Measurements from ENCODE around the gene BACH1.

The BACH1 gene

DNA sequence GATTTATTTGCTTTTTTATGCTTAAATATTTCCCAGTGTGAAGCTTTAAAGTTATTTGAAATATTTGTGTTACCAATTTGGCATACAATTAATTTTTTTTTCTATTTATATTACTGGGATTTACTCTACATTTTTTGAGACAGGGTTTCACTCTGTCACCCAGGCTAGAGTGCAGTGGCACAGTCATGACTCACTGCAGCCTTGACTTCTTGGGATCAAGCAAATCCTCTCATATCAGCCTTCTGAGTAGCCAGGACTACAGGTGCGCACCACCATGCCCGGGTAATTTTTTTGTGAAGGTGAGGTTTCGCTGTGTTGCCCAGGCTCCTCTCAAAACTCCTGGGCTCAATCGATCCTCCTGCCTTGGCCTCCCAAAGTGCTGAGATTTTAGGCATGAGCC lies 39.5 kb downstream of the BACH1 start:
- TF ChIP-seq CTCF (IDR thresholded peaks at IDR 0.05), result no peak
- Histone ChIP-seq H3K27ac (no peak overlapping the region), H3K4me3 (ENCODE audit: low read depth in 1 of 2, low read length in 1 of 2) (no peak overlapping the region), H3K4me1 (ENCODE audit: control insufficient read depth in 1 of 2, insufficient read depth in 1 of 2, low read depth in 1 of 2, low read length in 1 of 2) (peaks cover 7 to 9% of the 10 kb centered on the region in 2 experiments), H3K27me3 (no peaks in the 10 kb centered on the region), H3K36me3 (peaks cover 62% of the 10 kb centered on the region), H3K9me3 (no peaks in the 10 kb centered on the region)

DNA sequence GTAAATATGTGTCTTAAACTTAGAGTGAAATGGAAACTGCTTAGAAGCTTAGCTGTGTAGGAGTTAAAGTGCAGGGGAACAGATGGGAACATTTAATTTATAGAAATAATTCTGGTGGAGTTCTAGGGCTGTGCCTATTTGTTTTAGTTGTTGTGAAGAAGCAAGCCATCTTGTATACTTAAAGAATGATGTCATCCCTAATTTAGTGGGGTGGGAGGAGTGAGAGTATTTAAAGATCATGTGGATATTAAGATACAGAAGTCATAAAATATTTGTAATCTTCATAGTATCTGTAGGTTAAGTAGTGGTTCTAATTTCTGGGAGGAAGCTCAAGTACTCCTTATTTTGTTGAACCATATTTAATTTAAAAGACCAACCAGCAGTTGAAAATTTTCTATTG lies 41.5 kb downstream of the BACH1 start:
- no peak for TF ChIP-seq CTCF (IDR thresholded peaks at IDR 0.05)
- Histone ChIP-seq H3K27me3 (no peaks in the 10 kb centered on the region), H3K9me3 (no peaks in the 10 kb centered on the region), H3K4me1 (ENCODE audit: control insufficient read depth in 1 of 2, insufficient read depth in 1 of 2, low read depth in 1 of 2, low read length in 1 of 2) (peaks cover 0 to 1% of the 10 kb centered on the region in 2 experiments), H3K4me3 (ENCODE audit: low read depth in 1 of 2, low read length in 1 of 2) (no peak overlapping the region), H3K27ac (no peak overlapping the region), H3K36me3 (peaks cover 63% of the 10 kb centered on the region)

GRCh38 chr21:29342363-29342957 lies 43.7 kb downstream of the BACH1 start:
- no peak for TF ChIP-seq CTCF (IDR thresholded peaks at IDR 0.05)
- Histone ChIP-seq H3K27ac (peak overlapping the region; percentile 48), H3K27me3 (no peaks in the 10 kb centered on the region), H3K9me3 (no peaks in the 10 kb centered on the region), H3K36me3 (peaks cover 57% of the 10 kb centered on the region), H3K4me1 (ENCODE audit: control insufficient read depth in 1 of 2, insufficient read depth in 1 of 2, low read depth in 1 of 2, low read length in 1 of 2) (peaks cover 6 to 7% of the 10 kb centered on the region in 2 experiments), H3K4me3 (ENCODE audit: low read depth in 1 of 2, low read length in 1 of 2) (no peak overlapping the region)

GRCh38 chr21:29343519-29343918 lies 44.8 kb downstream of the BACH1 start:
- Histone ChIP-seq H3K27me3 (no peaks in the 10 kb centered on the region), H3K36me3 (peaks cover 48% of the 10 kb centered on the region), H3K4me1 (ENCODE audit: control insufficient read depth in 1 of 2, insufficient read depth in 1 of 2, low read depth in 1 of 2, low read length in 1 of 2) (peaks cover 17% of the 10 kb centered on the region in 2 experiments), H3K4me3 (ENCODE audit: low read depth in 1 of 2, low read length in 1 of 2) (no peak overlapping the region), H3K9me3 (no peaks in the 10 kb centered on the region), H3K27ac (peak overlapping the region; percentile 48)
- TF ChIP-seq CTCF (IDR thresholded peaks at IDR 0.05), result no peak

GRCh38 chr21:29346281-29346680 lies 47.6 kb downstream of the BACH1 start:
- Histone ChIP-seq H3K36me3 (peaks cover 38% of the 10 kb centered on the region), H3K4me1 (ENCODE audit: control insufficient read depth in 1 of 2, insufficient read depth in 1 of 2, low read depth in 1 of 2, low read length in 1 of 2) (peaks cover 18 to 19% of the 10 kb centered on the region in 2 experiments), H3K27me3 (no peaks in the 10 kb centered on the region), H3K27ac (peak overlapping the region; percentile 72), H3K4me3 (ENCODE audit: low read depth in 1 of 2, low read length in 1 of 2) (no peak overlapping the region), H3K9me3 (no peaks in the 10 kb centered on the region)
- TF ChIP-seq CTCF (IDR thresholded peaks at IDR 0.05), result no peak

All from neutrophil (primary cell).